Measurements from ENCODE around the gene TMEM39A.

TMEM39A gene

DNA sequence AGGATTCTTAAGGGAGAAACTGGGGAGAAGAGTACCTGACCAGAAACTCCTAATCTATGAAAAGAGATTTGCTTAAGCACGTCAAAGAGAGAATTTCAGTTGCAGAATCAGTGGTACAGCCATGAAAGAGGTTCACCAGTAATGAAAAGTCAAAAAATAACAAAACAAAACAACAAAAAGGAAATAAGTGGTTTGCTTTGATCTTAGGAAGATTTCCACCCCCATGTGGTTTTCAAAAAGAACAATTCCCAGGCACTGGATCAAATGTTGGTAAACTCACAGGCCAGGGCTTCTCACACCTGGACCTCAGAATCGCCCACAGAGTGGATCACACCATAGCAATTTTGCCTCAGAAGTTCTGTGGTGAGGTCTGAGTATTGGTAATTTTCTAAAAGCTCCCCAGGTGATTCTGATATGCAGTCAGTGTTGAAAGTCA is 67.5 kb downstream of the TMEM39A start:
- DNase-seq, result no peak

DNA sequence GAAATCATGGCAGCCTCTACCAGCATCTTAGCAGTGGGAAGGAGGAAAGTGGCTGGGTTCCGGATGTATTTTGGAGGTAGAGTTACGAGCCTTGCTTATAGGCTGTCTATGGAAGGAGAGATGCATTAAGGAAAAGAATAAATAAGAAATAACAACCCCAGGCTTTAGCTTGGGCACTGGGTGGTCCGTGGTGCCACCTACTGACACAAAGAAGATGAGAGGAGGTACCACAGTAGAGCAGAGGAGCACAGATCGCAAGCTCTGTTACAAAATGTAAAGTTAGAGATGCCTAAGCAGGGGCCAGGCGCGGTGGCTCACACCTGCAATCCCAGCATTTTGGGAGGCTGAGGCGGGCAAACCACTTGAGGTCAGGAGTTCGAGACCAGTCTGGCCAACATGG is 74.8 kb downstream of the TMEM39A start:
- DNase-seq, result no peak

DNA sequence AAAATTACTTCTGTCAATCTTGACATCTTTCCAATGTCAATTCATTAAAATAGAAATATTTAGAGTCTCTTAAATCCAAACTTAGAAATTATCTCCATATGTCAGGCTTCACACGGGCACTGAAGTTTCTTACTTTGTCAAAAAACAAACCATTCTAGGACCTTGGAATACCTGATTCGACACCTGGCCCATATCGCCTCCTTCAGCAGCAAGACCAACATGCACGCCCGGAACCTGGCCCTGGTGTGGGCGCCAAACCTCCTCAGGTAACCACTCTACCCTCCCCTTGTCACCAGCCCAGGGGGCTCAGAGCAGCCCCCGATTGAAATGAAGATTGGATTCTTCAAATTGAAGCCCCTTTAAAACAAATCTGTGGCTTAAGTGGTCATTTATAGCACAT is 81.3 kb downstream of the TMEM39A start:
- no peak for DNase-seq

DNA sequence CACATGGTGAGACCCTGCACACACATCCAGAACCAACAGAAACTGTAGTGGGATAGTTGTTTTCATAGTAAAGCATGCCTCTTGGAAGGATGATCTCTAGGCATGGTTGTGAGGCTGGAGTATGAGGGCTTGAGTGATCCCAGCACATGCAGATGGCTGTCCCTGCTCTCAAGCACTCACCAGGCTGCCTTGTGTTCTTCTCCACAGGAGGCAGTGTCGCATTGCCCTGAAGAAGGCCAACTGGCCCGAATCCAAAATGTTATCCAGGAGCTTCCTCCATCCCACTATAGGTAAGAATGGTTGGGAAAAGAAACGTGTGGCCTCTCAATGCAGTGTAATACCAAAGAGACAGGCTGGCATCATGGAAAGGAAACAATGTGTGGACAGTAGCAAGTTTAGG is 82.7 kb downstream of the TMEM39A start:
- peak; percentile 36 for DNase-seq

Data from NCI-H2107 (cell line).